GM12878 (cell line): ENCODE measurements around the gene BIN1. TPM values are rescaled to one million over a fixed set of nuclear protein-coding genes. Genes with fewer than 3 reads are reported as not detected.

ENCODE experiments used
- BACH1 ChIP-seq: fragments of 450-650 bp; IDR thresholded peaks from 2 replicates; pipeline ENCODE4 v1.6.1; 2017; ENCODE audit warnings: mild to moderate bottlenecking, borderline replicate concordance
- CHD2 ChIP-seq: IDR thresholded peaks from 2 replicates; pipeline ENCODE4 v1.6.1; 2011; ENCODE audit warnings: low read depth, low read length, improper control_type of control experiment, borderline replicate concordance
- CUX1 ChIP-seq: IDR thresholded peaks from 2 replicates; pipeline ENCODE4 v1.6.1; 2012; ENCODE audit warnings: improper control_type of control experiment, low read depth, low read length; ENCODE audit not compliant: insufficient replicate concordance
- DPF2 ChIP-seq: fragments of 450-650 bp; IDR thresholded peaks from 2 replicates; pipeline ENCODE4 v1.6.1; 2017; ENCODE audit warnings: mild to moderate bottlenecking
- ETV6 ChIP-seq, 2 experiments: fragments of 450-650 bp in 1 of 2; IDR thresholded peaks in 1 of 2; conservative IDR thresholded peaks in 1 of 2; 2 replicates each; pipeline ENCODE4 v1.6.1; 2014; ENCODE audit warnings: antibody characterized with exemption in 1 of 2, borderline replicate concordance in 1 of 2, low read depth in 1 of 2, mild to moderate bottlenecking in 1 of 2, moderate library complexity in 1 of 2
- HCFC1 ChIP-seq: fragments of 150-350 bp; IDR thresholded peaks from 2 replicates; pipeline ENCODE4 v1.6.1; 2014; ENCODE audit warnings: low read length
- HDGF ChIP-seq: fragments of 450-650 bp; IDR thresholded peaks from 2 replicates; pipeline ENCODE4 v1.6.1; 2016; ENCODE audit warnings: antibody characterized with exemption
- KLF5 ChIP-seq: fragments of 450-650 bp; IDR thresholded peaks from 2 replicates; pipeline ENCODE4 v1.6.1; 2014; ENCODE audit warnings: mild to moderate bottlenecking; ENCODE audit not compliant: partially characterized antibody
- NR2F1 ChIP-seq: fragments of 450-650 bp; conservative IDR thresholded peaks from 2 replicates; pipeline ENCODE4 v1.6.1; 2017; ENCODE audit warnings: mild to moderate bottlenecking
- POLR2A ChIP-seq: IDR thresholded peaks from 2 replicates; pipeline ENCODE4 v1.6.1; 2011; ENCODE audit warnings: low read depth, mild to moderate bottlenecking, low read length
- RAD51 ChIP-seq: fragments of 450-650 bp; IDR thresholded peaks from 2 replicates; pipeline ENCODE4 v1.6.1; 2016; ENCODE audit warnings: moderate library complexity, mild to moderate bottlenecking, inconsistent platforms
- SP1 ChIP-seq: IDR thresholded peaks from one replicate; pipeline ENCODE4 v1.6.1; 2011; ENCODE audit warnings: low read depth, low read length
- SREBF1 ChIP-seq: IDR thresholded peaks from 2 replicates; pipeline ENCODE4 v1.6.1; 2012; ENCODE audit warnings: mild to moderate bottlenecking, low read length
- SREBF2 ChIP-seq: IDR thresholded peaks from 2 replicates; pipeline ENCODE4 v1.6.1; 2012; ENCODE audit warnings: mild to moderate bottlenecking, low read length
- SRF ChIP-seq, 2 experiments: IDR thresholded peaks; 2 replicates each; pipeline ENCODE4 v1.6.1; 2011; ENCODE audit warnings: low read depth in 2 of 2, low read length in 2 of 2, mild to moderate bottlenecking in 1 of 2, moderate library complexity in 1 of 2
- SUPT20H ChIP-seq: IDR thresholded peaks from 2 replicates; pipeline ENCODE4 v1.6.1; 2011; ENCODE audit warnings: low read depth, mild to moderate bottlenecking, low read length, moderate library complexity, borderline replicate concordance; ENCODE audit not compliant: control insufficient read depth
- ZNF274 ChIP-seq: IDR thresholded peaks from one replicate; pipeline ENCODE4 v1.8.0; 2011; ENCODE audit not compliant: insufficient read length, insufficient read depth
- ZZZ3 ChIP-seq: IDR thresholded peaks from 2 replicates; pipeline ENCODE4 v1.6.1; 2011; ENCODE audit warnings: low read depth; ENCODE audit not compliant: control insufficient read depth, insufficient read length
- polyA plus RNA-seq, 11 experiments: library from polyadenylated mRNA; depleted of rRNA in 4 of 11; unstranded in 6 of 11; stranded (reverse) in 5 of 11; fragments of >200 nt; fragmentation: Nextera tagmentation in 4 of 11; fragmentation: Illumina TruSeq in 1 of 11; extraction: Ambion mirVana in 4 of 11; extraction: Trizol in 1 of 11; gene quantifications; 1 replicate in 1 of 11; 2 replicates in 10 of 11; pipeline versions ENCODE4 v1.2.1 to v1.2.3, GENCODE V29; 2011 to 2016; ENCODE audit warnings: inconsistent platforms in 2 of 11, missing spikeins in 2 of 11, low read depth in 1 of 11
- total RNA-seq, 4 experiments: library from RNA; depleted of rRNA in 3 of 4; stranded (reverse); fragments of >200 nt in 3 of 4; fragmentation: Illumina TruSeq in 1 of 4; extraction: Trizol in 1 of 4; gene quantifications; 2 replicates each; pipeline versions ENCODE4 v1.2.1 to v1.2.3, GENCODE V29; 2013 to 2021
- TF ChIP-seq, protein P1 (sequence below): IDR thresholded peaks from 2 replicates; pipeline ENCODE4 v1.6.1; 2012; ENCODE audit warnings: mild to moderate bottlenecking, low read depth, low read length
- TF ChIP-seq, protein P2 (sequence below): fragments of 450-650 bp; IDR thresholded peaks from 2 replicates; pipeline ENCODE4 v1.6.1; 2017; ENCODE audit warnings: mild to moderate bottlenecking, low read depth, inconsistent platforms; ENCODE audit not compliant: poor library complexity, severe bottlenecking

BIN1 gene
- total and polyA plus RNA-seq, 10 of the 15 experiments (the other 5 are each of a cell fraction or from before 2014, with no cell fraction given) = 0.32 to 21.3 (median 11.2) TPM

GRCh38 chr2:127080938-127081755 lies 25.8 kb downstream of the BIN1 start (continued):
- TF ChIP-seq, protein P1, sequence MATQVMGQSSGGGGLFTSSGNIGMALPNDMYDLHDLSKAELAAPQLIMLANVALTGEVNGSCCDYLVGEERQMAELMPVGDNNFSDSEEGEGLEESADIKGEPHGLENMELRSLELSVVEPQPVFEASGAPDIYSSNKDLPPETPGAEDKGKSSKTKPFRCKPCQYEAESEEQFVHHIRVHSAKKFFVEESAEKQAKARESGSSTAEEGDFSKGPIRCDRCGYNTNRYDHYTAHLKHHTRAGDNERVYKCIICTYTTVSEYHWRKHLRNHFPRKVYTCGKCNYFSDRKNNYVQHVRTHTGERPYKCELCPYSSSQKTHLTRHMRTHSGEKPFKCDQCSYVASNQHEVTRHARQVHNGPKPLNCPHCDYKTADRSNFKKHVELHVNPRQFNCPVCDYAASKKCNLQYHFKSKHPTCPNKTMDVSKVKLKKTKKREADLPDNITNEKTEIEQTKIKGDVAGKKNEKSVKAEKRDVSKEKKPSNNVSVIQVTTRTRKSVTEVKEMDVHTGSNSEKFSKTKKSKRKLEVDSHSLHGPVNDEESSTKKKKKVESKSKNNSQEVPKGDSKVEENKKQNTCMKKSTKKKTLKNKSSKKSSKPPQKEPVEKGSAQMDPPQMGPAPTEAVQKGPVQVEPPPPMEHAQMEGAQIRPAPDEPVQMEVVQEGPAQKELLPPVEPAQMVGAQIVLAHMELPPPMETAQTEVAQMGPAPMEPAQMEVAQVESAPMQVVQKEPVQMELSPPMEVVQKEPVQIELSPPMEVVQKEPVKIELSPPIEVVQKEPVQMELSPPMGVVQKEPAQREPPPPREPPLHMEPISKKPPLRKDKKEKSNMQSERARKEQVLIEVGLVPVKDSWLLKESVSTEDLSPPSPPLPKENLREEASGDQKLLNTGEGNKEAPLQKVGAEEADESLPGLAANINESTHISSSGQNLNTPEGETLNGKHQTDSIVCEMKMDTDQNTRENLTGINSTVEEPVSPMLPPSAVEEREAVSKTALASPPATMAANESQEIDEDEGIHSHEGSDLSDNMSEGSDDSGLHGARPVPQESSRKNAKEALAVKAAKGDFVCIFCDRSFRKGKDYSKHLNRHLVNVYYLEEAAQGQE = no peak
- TF ChIP-seq SREBF1 = no peak
- peak; percentile 21 to 33; a peak in 1 of 4 replicates for TF ChIP-seq SRF (IDR thresholded peaks at IDR 0.05; ENCODE audit: low read depth in 2 of 2, low read length in 2 of 2)
- peak; percentile 70 for TF ChIP-seq POLR2A
- TF ChIP-seq, protein P2, sequence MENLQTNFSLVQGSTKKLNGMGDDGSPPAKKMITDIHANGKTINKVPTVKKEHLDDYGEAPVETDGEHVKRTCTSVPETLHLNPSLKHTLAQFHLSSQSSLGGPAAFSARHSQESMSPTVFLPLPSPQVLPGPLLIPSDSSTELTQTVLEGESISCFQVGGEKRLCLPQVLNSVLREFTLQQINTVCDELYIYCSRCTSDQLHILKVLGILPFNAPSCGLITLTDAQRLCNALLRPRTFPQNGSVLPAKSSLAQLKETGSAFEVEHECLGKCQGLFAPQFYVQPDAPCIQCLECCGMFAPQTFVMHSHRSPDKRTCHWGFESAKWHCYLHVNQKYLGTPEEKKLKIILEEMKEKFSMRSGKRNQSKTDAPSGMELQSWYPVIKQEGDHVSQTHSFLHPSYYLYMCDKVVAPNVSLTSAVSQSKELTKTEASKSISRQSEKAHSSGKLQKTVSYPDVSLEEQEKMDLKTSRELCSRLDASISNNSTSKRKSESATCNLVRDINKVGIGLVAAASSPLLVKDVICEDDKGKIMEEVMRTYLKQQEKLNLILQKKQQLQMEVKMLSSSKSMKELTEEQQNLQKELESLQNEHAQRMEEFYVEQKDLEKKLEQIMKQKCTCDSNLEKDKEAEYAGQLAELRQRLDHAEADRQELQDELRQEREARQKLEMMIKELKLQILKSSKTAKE = no peak
- no peak for TF ChIP-seq SUPT20H
- no peak for TF ChIP-seq KLF5
- TF ChIP-seq ZNF274 = no peak
- no peak for TF ChIP-seq CUX1
- no peak for TF ChIP-seq SP1
- TF ChIP-seq ETV6 (conservative IDR thresholded peaks at IDR 0.05 in 1 of 2, IDR thresholded peaks at IDR 0.05 in 1 of 2; ENCODE audit: borderline replicate concordance in 1 of 2, low read depth in 1 of 2) = no peak
- peak; percentile 67; the same call in 1 of the 2 replicates for TF ChIP-seq HDGF
- TF ChIP-seq DPF2 = peak; percentile 78
- no peak for TF ChIP-seq HCFC1
- TF ChIP-seq NR2F1 = peak; percentile 48; the same call in 1 of the 2 replicates
- TF ChIP-seq RAD51 = no peak
- no peak for TF ChIP-seq ZZZ3
- 0 out of 2 replicates have a peak, but pooled peaks have one; percentile 35 for TF ChIP-seq BACH1
- no peak for TF ChIP-seq CHD2
- TF ChIP-seq SREBF2 = no peak
